NCI-H446 (cell line): ENCODE measurements around the gene CTU1.
"Not testable (repeated sequence)": the region's sequence is repeated elsewhere in the genome, so short reads cannot be mapped to it uniquely, and the experiment has no call there.

Experiments used
- DNase-seq, 2 experiments: peaks; one replicate each; lab custom pipeline; 2025; lab: John Stamatoyannopoulos, UW

Gene CTU1

GRCh38 chr19:51108066-51108804 is at the start of gene CTU1:
CTU1 (minus strand) TSS chr19:51108409; CDS start chr19:51104569, 3,840 bp downstream.
- peak; percentile 99 for DNase-seq

- DNase-seq: no peak
Observed at GRCh38 chr19:51157265-51157664, 49.1 kb upstream of the CTU1 start.

GRCh38 chr19:51156710-51157109 is 48.5 kb upstream of the CTU1 start:
- no peak for DNase-seq

- DNase-seq: no peak
Observed at GRCh38 chr19:51150627-51151026, 42.4 kb upstream of the CTU1 start.

GRCh38 chr19:51148580-51148979 is 40.4 kb upstream of the CTU1 start:
- DNase-seq: no peak

- no peak for DNase-seq
Observed at GRCh38 chr19:51147663-51148062, 39.5 kb upstream of the CTU1 start.

- DNase-seq: no peak
Observed at GRCh38 chr19:51146751-51147150, 38.5 kb upstream of the CTU1 start.

- no peak for DNase-seq
Observed at GRCh38 chr19:51145916-51146493, 37.8 kb upstream of the CTU1 start.

- DNase-seq: no peak
Observed at GRCh38 chr19:51144482-51145045, 36.4 kb upstream of the CTU1 start.

- no peak for DNase-seq
Observed at GRCh38 chr19:51143486-51143885, 35.3 kb upstream of the CTU1 start.

GRCh38 chr19:51142809-51143475 is 34.7 kb upstream of the CTU1 start:
- not testable (repeated sequence) for DNase-seq

GRCh38 chr19:51142119-51142518 is 33.9 kb upstream of the CTU1 start, which contains the start of gene SIGLEC7:
SIGLEC7 (plus strand) TSS chr19:51142301; CDS start chr19:51142370, 69 bp downstream.
- no peak for DNase-seq

GRCh38 chr19:51141181-51141580 is 33.0 kb upstream of the CTU1 start:
- no peak for DNase-seq

- DNase-seq: no peak
Observed at GRCh38 chr19:51140441-51140840, 32.2 kb upstream of the CTU1 start.

- no peak for DNase-seq
Observed at GRCh38 chr19:51139299-51140014, 31.2 kb upstream of the CTU1 start.

- DNase-seq: no peak
Observed at GRCh38 chr19:51138549-51138979, 30.4 kb upstream of the CTU1 start.

GRCh38 chr19:51137792-51138425 is 29.7 kb upstream of the CTU1 start:
- no peak for DNase-seq

- DNase-seq: no peak
Observed at GRCh38 chr19:51136851-51137551, 28.8 kb upstream of the CTU1 start.

- DNase-seq: no peak
Observed at GRCh38 chr19:51135986-51136762, 28.0 kb upstream of the CTU1 start.

- no peak for DNase-seq
Observed at GRCh38 chr19:51135004-51135403, 26.8 kb upstream of the CTU1 start.
